HG03103 (cell line): Measurements from ENCODE around the gene TMEM52B.

Source experiments
- ATAC-seq: cut with Tn5 transposase; IDR thresholded peaks from one replicate; pipeline ENCODE4 v1.9.1; 2021; ENCODE audit warnings: low read depth; ENCODE audit not compliant: unreplicated experiment

The TMEM52B gene

GRCh38 chr12:10178821-10179220, at the start of gene TMEM52B:
Gene TMEM52B (plus strand): TSS chr12:10179032. CDS start chr12:10179575, 543 bp downstream.
- ATAC-seq = no peak

GRCh38 chr12:10130042-10130441, 48.8 kb upstream of the TMEM52B start, which contains the start of gene CLEC7A:
Gene CLEC7A (minus strand): TSS chr12:10130199. CDS start chr12:10130082, 117 bp downstream.
- peak; percentile 76 for ATAC-seq

- no peak for ATAC-seq
Measured at GRCh38 chr12:10131111-10131690, 47.6 kb upstream of the TMEM52B start.

GRCh38 chr12:10132850-10133370, 45.9 kb upstream of the TMEM52B start:
- ATAC-seq = no peak

DNA sequence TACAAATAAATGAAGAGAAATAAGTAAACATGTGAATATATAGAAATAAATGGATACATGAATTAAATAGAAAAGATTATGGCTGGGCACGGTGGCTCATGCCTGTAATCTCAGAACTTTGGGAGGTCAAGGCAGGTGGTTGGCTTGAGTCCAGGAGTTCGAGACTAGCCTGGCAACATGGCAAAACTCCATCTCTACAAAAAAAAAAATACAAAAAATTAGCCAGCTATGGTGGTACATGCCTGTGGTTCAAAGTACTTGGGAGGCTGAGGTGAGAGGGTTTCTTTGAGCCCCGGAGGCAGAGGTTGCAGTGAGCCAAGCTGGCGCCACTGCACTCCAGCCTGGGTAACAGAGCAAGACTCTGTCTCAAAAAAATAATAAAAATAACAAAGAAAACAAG, 43.7 kb upstream of the TMEM52B start:
- no peak for ATAC-seq

DNA sequence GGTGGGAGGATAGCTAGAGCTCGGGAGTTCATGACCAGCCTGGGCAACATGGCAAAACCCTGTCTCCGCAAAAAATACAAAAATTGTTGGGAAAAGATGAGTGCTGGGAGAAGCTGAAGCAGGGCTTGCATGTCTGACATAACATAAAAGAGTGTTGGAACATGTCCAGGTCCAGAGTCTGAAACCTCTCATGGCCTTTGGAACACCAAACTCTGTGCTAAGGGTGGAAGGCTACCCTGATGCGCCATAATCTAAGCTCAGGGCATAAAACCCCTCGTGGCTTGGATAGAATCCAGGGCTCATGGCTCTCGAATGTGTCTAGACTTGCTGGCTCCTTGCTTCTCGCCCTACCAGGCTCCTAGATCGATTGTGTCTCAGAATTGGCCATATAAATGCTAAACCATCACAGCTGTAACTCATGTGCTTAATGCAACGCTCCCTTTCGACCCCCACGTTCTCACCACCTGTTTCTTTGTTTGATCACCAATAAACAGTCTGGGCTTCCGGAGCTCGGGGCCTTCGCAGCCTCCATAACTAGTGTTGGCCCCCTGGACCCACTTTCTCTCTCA, 42.1 kb upstream of the TMEM52B start:
- no peak for ATAC-seq

- ATAC-seq = no peak
Measured at GRCh38 chr12:10140001-10140400, 38.8 kb upstream of the TMEM52B start.

DNA sequence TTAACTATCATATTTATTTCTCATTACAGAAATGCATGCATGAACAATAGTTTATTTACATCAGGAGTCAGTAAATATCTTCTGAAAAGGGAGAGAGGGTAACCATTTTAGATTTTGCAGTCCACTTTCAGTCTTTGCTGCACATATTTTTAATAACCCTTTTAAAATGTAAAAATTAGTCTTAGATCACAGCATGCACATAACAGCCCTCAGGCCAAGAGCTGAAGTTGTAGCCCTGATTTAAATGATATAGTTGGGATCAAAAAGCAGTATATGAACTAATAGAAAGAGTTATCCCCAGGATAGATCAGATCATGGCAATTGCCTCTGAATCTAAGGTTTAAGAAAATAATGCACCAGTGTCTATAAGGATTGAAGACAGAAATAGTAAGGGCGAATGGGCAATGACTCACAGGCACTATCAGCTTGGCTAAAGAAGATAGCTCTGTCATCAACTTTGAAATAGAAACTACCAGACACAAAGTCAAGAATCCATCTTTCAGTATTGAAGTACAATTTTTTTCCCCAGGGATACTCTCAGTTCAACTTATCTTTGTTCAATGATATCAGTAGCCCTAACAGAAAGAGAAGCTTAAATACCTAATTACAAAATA, 35.7 kb upstream of the TMEM52B start:
- no peak for ATAC-seq

DNA sequence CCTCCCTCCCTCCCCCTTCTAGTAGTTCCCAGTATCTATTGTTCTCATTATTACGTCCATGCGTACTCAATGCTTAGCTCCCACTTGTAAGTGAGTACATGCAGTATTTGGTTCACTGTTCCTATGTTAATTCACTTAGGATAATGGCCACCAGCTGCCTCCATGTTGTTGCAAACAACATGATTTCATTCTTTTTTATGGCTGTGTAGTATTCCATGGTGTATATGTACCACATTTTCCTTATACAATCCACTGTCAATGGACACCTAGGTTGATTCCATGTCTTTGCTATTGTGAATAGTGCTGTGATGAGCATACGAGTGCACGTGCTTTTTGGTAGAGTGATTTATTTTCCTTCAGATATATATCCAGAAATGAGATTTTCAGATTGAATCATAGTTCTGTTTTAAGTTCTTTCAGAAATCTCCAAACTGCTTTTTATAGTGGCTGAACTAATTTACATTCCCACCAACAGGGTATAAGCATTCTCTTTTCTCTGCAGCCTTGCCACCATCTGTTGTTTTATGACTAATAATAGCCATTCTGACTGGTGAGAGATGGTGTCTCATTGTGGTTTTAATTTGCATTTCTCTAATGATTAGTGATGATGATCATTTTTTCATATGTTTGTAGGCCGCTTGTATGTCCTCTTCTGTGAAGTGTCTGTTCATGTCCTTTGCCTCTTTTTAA, 31.0 kb upstream of the TMEM52B start:
- no peak for ATAC-seq

DNA sequence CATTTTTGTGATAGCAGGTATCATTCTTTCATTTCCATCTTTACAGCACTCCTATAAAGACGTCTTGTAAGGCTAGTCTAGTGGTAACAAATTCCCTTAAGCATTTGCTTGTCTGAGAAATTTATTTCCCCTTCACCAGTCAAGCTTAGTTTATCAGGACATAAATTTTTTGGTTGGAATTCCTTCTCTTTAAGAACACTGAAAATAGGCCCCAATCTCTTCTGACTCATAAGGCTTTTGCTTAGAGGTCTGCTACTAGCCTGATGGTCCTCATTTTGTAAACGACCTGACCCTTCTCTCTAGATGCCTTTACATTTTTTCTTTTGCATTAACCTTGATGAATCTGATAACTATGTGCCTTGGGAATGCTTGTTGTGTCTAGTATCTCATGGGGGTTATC, 27.2 kb upstream of the TMEM52B start:
- no peak for ATAC-seq

- ATAC-seq = no peak
Measured at GRCh38 chr12:10153271-10154144, 25.3 kb upstream of the TMEM52B start.

- no peak for ATAC-seq
Measured at GRCh38 chr12:10154145-10154496, 24.7 kb upstream of the TMEM52B start.

- ATAC-seq = no peak
Measured at GRCh38 chr12:10155966-10156365, 22.9 kb upstream of the TMEM52B start.

DNA sequence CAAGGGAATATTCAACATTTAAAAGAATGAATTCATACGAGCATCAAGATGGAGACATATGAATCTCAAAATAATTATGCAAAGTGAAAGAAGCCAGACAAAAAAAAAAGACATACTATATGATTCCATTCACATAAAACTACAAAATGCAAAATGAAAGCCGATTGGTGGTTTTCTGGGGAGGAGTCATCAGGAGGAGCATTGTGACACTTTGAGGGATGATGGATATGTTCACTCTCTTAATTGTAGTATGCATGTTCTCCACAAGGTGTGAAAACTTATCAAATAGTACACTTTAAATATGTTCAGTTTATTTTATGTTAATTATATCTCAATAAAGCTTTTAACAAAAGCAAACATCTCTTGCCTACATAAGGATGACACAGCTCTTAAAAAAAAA, 20.4 kb upstream of the TMEM52B start:
- no peak for ATAC-seq

DNA sequence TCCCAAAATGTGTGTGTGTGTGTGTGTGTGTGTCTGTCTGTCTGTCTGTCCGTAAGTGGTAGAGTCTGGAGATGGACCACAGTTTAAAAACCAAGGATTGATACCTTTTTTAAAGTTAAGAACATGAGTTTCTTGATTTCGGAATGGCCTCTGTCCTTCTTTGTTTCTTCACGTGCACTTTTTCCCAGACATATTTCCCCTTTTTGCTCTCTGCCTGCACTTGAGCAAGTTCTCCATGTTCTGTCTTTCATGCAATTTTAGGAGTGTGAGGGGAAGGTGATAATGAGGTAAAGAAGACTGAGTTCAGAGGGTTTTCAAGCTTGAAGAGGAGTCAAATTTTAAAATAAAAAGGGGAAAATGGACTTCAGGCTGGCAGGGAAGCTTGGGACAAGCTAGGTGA, 19.6 kb upstream of the TMEM52B start:
- no peak for ATAC-seq

DNA sequence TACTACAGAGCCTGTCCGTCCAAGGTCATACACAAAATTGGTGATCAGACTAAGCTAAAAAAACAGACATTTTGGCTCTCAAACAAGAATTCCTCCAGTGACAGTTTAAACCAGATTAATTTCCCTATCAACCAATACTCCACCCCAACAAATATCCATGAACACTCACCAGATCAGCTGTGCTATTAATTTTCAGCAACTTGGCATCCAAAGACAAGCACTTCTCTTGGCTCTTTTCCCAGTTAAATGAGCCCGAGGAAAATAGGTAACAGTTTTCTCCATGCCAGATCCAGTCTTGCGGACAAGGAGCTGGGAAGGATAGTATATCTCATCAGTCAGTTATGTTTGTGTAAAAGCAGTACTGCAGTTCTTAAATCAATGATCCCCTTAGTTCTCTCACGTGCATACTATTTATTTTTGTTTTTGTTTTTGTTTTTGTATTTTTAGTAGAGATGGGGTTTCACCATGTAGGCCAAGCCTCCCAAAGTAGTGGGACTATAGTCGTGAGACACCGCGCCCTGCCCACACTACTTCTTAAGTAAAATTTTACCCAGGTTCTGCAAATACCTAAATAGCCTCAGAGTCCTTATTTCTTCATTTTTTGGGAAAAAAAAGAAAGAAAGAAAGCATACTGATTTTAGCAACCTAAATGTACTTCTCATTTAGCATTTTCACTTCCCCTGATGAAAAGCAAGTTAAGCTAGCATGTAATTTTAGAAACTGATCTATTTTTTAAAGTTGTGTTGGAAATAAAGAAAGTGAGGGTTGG, 18.0 kb upstream of the TMEM52B start:
- ATAC-seq = no peak

GRCh38 chr12:10163084-10163483, 15.7 kb upstream of the TMEM52B start:
- ATAC-seq = no peak

- no peak for ATAC-seq
Measured at GRCh38 chr12:10165421-10165820, 13.4 kb upstream of the TMEM52B start.

- no peak for ATAC-seq
Measured at GRCh38 chr12:10167599-10167998, 11.2 kb upstream of the TMEM52B start.

DNA sequence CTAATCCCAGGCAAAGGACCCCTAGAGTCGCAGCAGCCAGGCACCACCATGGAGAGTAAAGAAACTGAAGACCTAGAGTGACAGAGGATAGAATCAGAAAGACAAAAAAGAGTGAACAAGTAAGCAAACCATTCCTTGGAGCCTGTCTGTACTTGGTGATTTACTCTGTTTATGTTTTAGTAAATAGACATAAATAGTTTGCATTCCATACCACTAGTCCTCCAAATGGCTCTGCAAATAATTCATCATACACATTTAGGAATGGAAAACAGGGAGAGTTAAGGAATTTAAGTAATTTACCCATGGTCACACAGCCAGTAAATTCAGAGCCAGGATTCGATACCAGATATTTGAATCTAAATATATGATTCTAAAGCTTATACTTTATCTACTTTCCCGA, 9.7 kb upstream of the TMEM52B start:
- ATAC-seq = no peak
